Rectal smooth muscle tissue (tissue), 1 donor: ENCODE measurements around the gene SPCS2.

Experiments used
- H3K27ac ChIP-seq: one replicate; pipeline ENCODE4 v1.7.0; 2013; ENCODE audit warnings: low read depth, low read length, inconsistent platforms
- H3K27me3 ChIP-seq: one replicate; pipeline ENCODE4 v1.7.0; 2013; ENCODE audit warnings: low read length; ENCODE audit not compliant: control insufficient read depth, insufficient read depth
- H3K36me3 ChIP-seq: one replicate; pipeline ENCODE4 v1.7.0; 2013; ENCODE audit warnings: low read length; ENCODE audit not compliant: control insufficient read depth, insufficient read depth
- H3K4me1 ChIP-seq: one replicate; pipeline ENCODE4 v1.7.0; 2013; ENCODE audit warnings: low read length; ENCODE audit not compliant: control insufficient read depth, insufficient read depth
- H3K4me3 ChIP-seq: one replicate; pipeline ENCODE4 v1.7.0; 2013; ENCODE audit warnings: low read length
- H3K9ac ChIP-seq: one replicate; pipeline ENCODE4 v1.7.0; 2013; ENCODE audit warnings: low read length

Gene SPCS2

GRCh38 chr11:74948898-74949752, at the start of gene SPCS2, which contains the start of gene XRRA1:
Gene SPCS2 (plus strand): TSS chr11:74949266. CDS start chr11:74949286, 20 bp downstream.
Gene XRRA1 (minus strand): TSS chr11:74949091. CDS start chr11:74940878, 8,213 bp downstream.
- peak within 1 kb of the TSS; percentile 76 for H3K27ac ChIP-seq
- H3K4me3 ChIP-seq: peak within 1 kb of the TSS; percentile 100
- no peaks in the 10 kb centered on the region for H3K27me3 ChIP-seq
- H3K9ac ChIP-seq: peak within 1 kb of the TSS; percentile 74
- peaks cover 3% of the 10 kb centered on the region for H3K4me1 ChIP-seq
- H3K36me3 ChIP-seq: peaks cover 2% of the 10 kb centered on the region

- Histone ChIP-seq H3K27me3 (no peaks in the 10 kb centered on the region), H3K36me3 (peaks cover 5% of the 10 kb centered on the region), H3K4me1 (no peaks in the 10 kb centered on the region), H3K27ac (no peak overlapping the region), H3K4me3 (no peak overlapping the region), H3K9ac (no peak overlapping the region)
Observed at GRCh38 chr11:74902342-74902741, 46.7 kb upstream of the SPCS2 start.

DNA sequence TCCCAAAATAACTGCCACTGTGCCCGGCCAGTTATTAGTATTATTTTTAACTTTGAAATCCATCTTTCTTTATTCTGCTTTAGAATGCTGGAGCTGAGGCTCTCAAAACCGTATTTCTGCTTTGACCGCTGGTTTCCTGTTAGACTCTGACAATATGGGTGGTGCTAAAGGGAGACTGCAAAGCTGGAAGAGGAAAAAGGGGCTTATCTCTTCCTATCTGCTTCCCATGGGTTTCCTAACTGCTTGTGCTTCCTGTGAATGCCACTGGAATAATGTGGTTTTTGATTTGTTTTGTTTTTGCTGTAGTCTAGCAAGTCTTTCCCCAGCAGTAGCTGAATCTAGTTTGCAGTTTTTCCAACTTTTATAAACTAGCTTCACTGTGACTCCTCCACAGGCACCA, 43.7 kb upstream of the SPCS2 start:
- Histone ChIP-seq H3K9ac (no peak overlapping the region), H3K27ac (no peak overlapping the region), H3K27me3 (no peaks in the 10 kb centered on the region), H3K36me3 (peaks cover 5% of the 10 kb centered on the region), H3K4me3 (no peak overlapping the region), H3K4me1 (no peaks in the 10 kb centered on the region)

- H3K4me3 ChIP-seq: no peak overlapping the region
- no peak overlapping the region for H3K9ac ChIP-seq
- H3K36me3 ChIP-seq: peaks cover 5% of the 10 kb centered on the region
- H3K27me3 ChIP-seq: no peaks in the 10 kb centered on the region
- no peak overlapping the region for H3K27ac ChIP-seq
- no peaks in the 10 kb centered on the region for H3K4me1 ChIP-seq
Observed at GRCh38 chr11:74909385-74909784, 39.7 kb upstream of the SPCS2 start.

DNA sequence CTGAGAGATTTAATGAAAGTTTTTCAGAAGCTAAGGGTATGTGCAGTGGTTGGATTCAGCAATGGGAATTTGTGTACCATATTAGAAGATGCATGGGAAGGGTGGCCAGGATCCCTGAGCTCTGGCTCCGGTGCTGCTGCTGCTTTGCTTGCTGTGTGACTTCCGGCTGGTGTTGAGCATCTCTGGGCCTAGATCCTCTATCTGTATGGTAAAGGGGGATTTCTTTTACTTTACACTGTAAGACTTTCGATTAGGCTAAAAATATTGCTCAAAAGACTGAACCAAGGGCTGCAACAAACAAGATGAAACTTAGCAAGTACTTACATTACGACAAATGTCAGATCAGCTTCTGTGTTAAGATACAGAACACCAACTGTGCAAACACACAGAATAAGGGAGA, 39.3 kb upstream of the SPCS2 start:
- Histone ChIP-seq H3K36me3 (peaks cover 5% of the 10 kb centered on the region), H3K4me3 (no peak overlapping the region), H3K4me1 (no peaks in the 10 kb centered on the region), H3K9ac (no peak overlapping the region), H3K27ac (no peak overlapping the region), H3K27me3 (no peaks in the 10 kb centered on the region)

DNA sequence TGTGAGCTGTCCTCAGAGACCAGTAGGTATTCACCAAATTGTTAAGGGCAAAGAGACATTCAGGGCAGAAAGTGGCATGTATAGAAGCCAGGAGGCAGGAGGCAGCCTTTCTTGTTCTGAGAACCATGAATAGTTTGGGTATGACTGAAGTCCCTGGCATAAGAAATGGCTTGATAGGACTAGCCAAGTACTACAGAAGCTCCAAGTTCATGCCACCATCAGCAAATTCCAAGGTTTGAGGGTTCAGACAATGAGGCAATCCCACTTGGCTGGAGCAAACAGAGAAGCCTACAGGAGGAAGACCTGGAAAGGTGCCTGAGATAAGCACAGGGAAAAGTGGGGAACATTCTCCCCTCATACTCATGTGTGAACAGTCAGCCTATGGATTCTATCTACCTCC, 25.9 kb upstream of the SPCS2 start:
- Histone ChIP-seq H3K27me3 (no peaks in the 10 kb centered on the region), H3K4me3 (no peak overlapping the region), H3K9ac (no peak overlapping the region), H3K4me1 (no peaks in the 10 kb centered on the region), H3K27ac (no peak overlapping the region), H3K36me3 (peaks cover 5% of the 10 kb centered on the region)

- Histone ChIP-seq H3K9ac (no peak overlapping the region), H3K4me3 (no peak overlapping the region), H3K27ac (no peak overlapping the region), H3K4me1 (no peaks in the 10 kb centered on the region), H3K27me3 (no peaks in the 10 kb centered on the region), H3K36me3 (no peaks in the 10 kb centered on the region)
Observed at GRCh38 chr11:74925281-74925680, 23.8 kb upstream of the SPCS2 start.

- Histone ChIP-seq H3K36me3 (no peaks in the 10 kb centered on the region), H3K27ac (no peak overlapping the region), H3K27me3 (no peaks in the 10 kb centered on the region), H3K4me1 (no peaks in the 10 kb centered on the region), H3K4me3 (no peak overlapping the region), H3K9ac (no peak overlapping the region)
Observed at GRCh38 chr11:74926304-74927030, 22.6 kb upstream of the SPCS2 start.

DNA sequence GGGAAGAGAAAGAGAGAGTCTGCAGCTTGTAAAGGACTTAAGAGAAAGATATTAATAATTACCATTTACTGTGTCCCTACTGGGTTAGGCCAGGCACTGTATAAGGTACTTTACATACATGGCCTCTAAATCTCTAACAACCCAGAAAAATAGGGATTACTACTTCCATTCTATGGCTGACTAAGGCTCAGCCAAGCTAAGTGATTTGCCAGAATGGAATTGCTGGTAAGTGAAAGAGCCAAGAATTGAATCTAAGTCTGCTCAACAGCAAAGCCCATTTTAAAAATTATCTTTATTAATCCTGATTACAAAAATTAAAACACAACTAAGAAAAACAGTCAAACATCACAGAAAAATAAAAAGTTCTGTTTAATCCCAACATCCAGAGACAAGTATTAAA, 21.6 kb upstream of the SPCS2 start:
- Histone ChIP-seq H3K36me3 (no peaks in the 10 kb centered on the region), H3K4me1 (no peaks in the 10 kb centered on the region), H3K4me3 (no peak overlapping the region), H3K27me3 (no peaks in the 10 kb centered on the region), H3K9ac (no peak overlapping the region), H3K27ac (no peak overlapping the region)

- Histone ChIP-seq H3K4me3 (no peak overlapping the region), H3K4me1 (no peaks in the 10 kb centered on the region), H3K36me3 (no peaks in the 10 kb centered on the region), H3K27ac (no peak overlapping the region), H3K9ac (no peak overlapping the region), H3K27me3 (no peaks in the 10 kb centered on the region)
Observed at GRCh38 chr11:74929431-74930363, 19.4 kb upstream of the SPCS2 start.

- no peak overlapping the region for H3K4me3 ChIP-seq
- no peak overlapping the region for H3K9ac ChIP-seq
- no peak overlapping the region for H3K27ac ChIP-seq
- peaks cover 6% of the 10 kb centered on the region for H3K36me3 ChIP-seq
- H3K27me3 ChIP-seq: no peaks in the 10 kb centered on the region
- H3K4me1 ChIP-seq: no peaks in the 10 kb centered on the region
Observed at GRCh38 chr11:74932169-74932568, 16.9 kb upstream of the SPCS2 start.

DNA sequence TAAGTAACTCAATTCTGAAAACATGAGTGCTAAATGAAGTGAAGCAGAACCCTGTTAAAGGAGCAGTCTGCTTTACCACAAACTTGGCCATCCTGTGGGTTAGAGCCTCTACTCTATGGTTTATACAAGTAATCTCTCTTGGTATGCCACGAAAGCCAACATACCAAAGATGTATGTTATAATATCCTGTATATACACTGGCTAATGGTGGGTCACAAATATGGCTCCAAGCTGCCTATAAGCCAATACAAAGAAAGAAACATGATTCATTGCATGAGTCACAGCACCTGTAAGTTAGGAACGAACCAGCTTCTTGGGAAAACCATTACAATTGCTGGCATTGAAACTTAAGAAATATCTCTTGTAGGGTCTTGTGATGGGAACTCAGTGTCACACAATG, 16.3 kb upstream of the SPCS2 start:
- Histone ChIP-seq H3K9ac (no peak overlapping the region), H3K36me3 (peaks cover 6% of the 10 kb centered on the region), H3K4me1 (no peaks in the 10 kb centered on the region), H3K4me3 (no peak overlapping the region), H3K27me3 (no peaks in the 10 kb centered on the region), H3K27ac (no peak overlapping the region)
